ENCODE measurements around the gene PRRG2. TPM values are rescaled to one million over a fixed set of nuclear protein-coding genes. Genes with fewer than 3 reads are reported as not detected.

The PRRG2 gene
- total and polyA plus RNA-seq, 9 of the 15 experiments (the other 6 are each of a cell fraction or from before 2014, with no cell fraction given) = 0.06 to 1.1 (median 0.33) TPM

GRCh38 chr19:49558591-49558990, 22.5 kb upstream of the PRRG2 start:
- H2AFZ ChIP-seq (ENCODE audit: low read depth, low read length) = no peak overlapping the region
- ChIA-PET POLR2A (interaction anchor here (0.6 to 1.6 kb wide), 8 partner anchors 10 to 832 kb away, joined by 3 to 4 read pairs (median 3); no protein-coding TSS in a partner anchor), CTCF (ENCODE audit: low intra/inter-chr PET ratio) (interaction anchor here (1.0 kb wide), 1 partner anchor 52 kb away, joined by 3 read pairs; no protein-coding TSS in a partner anchor)
- H3K79me2 ChIP-seq (ENCODE audit: control insufficient read depth, insufficient read depth, low read length) = peaks cover 17% of the 10 kb centered on the region
- WGBS (ENCODE audit: insufficient coverage, low coverage, missing lambda C conversion rate) = 82% methylated on average over 5 of the region's 7 CpGs
- no peak overlapping the region for H3K4me3 ChIP-seq
- FAIRE-seq (no peak), DNase-seq (ENCODE audit: extremely low read depth in 1 of 4, low spot score in 3 of 4) (no peak), ATAC-seq (no peak)
- H3K36me3 ChIP-seq (ENCODE audit: control insufficient read depth, insufficient read depth, low read length) = peaks cover 70% of the 10 kb centered on the region
- no peaks in the 10 kb centered on the region for H3K27me3 ChIP-seq (ENCODE audit: control insufficient read depth in 2 of 2, insufficient read depth in 2 of 2, low read length in 2 of 2)
- no peak overlapping the region; a peak in 1 of 4 replicates for H3K9ac ChIP-seq (ENCODE audit: insufficient read depth in 1 of 2, low read depth in 2 of 2, low read length in 2 of 2)
- no peaks in the 10 kb centered on the region for H3K9me3 ChIP-seq (replicated peaks; ENCODE audit: control insufficient read depth, insufficient read depth, low read depth, low read length)
- in situ Hi-C loops (cut with MboI) = no loop called here
- H3K4me2 ChIP-seq (ENCODE audit: insufficient read depth, low read length) = no peak overlapping the region
- no peaks in the 10 kb centered on the region for H3K9me1 ChIP-seq (ENCODE audit: control insufficient read depth, insufficient read depth, low read length)
- H3K4me1 ChIP-seq (replicated peaks in 1 of 2; ENCODE audit: control insufficient read depth in 2 of 2, insufficient read depth in 2 of 2, low read length in 2 of 2) = peaks cover 12 to 39% of the 10 kb centered on the region in 2 experiments
- intact Hi-C loops (cut with micrococcal nuclease) = no loop called here
- H4K20me1 ChIP-seq (replicated peaks; ENCODE audit: control insufficient read depth, insufficient read depth, low read length) = no peaks in the 10 kb centered on the region; the same call in 1 of the 2 replicates
- TF ChIP-seq PTBP1 (IDR thresholded peaks at IDR 0.05; ENCODE audit: low read depth, low read length) (no peak), ZNF165 (CRISPR knock-in tag; IDR thresholded peaks at IDR 0.05; ENCODE audit: borderline replicate concordance) (no peak), TFAP4 (CRISPR knock-in tag; IDR thresholded peaks at IDR 0.05; ENCODE audit: borderline replicate concordance) (no peak), MLLT1 (IDR thresholded peaks at IDR 0.05) (no peak), PTTG1 (tag; IDR thresholded peaks at IDR 0.05; ENCODE audit: low read depth) (no peak), PYGO2 (tag; IDR thresholded peaks at IDR 0.05) (no peak), NFIC (IDR thresholded peaks at IDR 0.05) (no peak), TBL1XR1 (IDR thresholded peaks at IDR 0.05; ENCODE audit: low read length in 2 of 2) (no peak), ELF2 (CRISPR knock-in tag; IDR thresholded peaks at IDR 0.05) (no peak), RFX5 (IDR thresholded peaks at IDR 0.05; ENCODE audit: low read depth, low read length) (no peak), KDM4B (IDR thresholded peaks at IDR 0.05; ENCODE audit: borderline replicate concordance in 2 of 2, low read depth in 1 of 2) (no peak)
- no peak overlapping the region for H3K27ac ChIP-seq (ENCODE audit: extremely low read depth, low read depth, low read length)
- no TSS peak for BruUV-seq (replicated peaks)
